Activated naive CD8-positive, alpha-beta T cell treated with anti-CD3 and anti-CD28 coated beads for 36 hours (primary cell): Measurements from ENCODE around the gene TOLLIP. TPM values are rescaled to one million over a fixed set of nuclear protein-coding genes. Genes with fewer than 3 reads are reported as not detected.

Experiments used
- DNase-seq: peaks from one replicate; pipeline ENCODE4 v3.0.0; 2021
- H3K27ac Mint-ChIP-seq: one replicate; pipeline ENCODE4 v1.8.0; 2022; ENCODE audit warnings: mild to moderate bottlenecking, moderate library complexity, mixed read lengths
- H3K27me3 Mint-ChIP-seq: one replicate; pipeline ENCODE4 v1.8.0; 2022; ENCODE audit warnings: mild to moderate bottlenecking, mixed read lengths
- H3K36me3 Mint-ChIP-seq: one replicate; pipeline ENCODE4 v1.8.0; 2021; ENCODE audit warnings: mild to moderate bottlenecking, mixed read lengths
- H3K4me1 Mint-ChIP-seq: one replicate; pipeline ENCODE4 v1.8.0; 2021; ENCODE audit warnings: mixed read lengths
- H3K4me3 Mint-ChIP-seq: one replicate; pipeline ENCODE4 v1.8.0; 2022; ENCODE audit warnings: mild to moderate bottlenecking, moderate library complexity, mixed read lengths
- H3K9me3 Mint-ChIP-seq: one replicate; pipeline ENCODE4 v1.8.0; 2022; ENCODE audit warnings: mixed read lengths
- total RNA-seq, 2 experiments: library from RNA; stranded (reverse); gene quantifications; one replicate each; pipeline ENCODE4 v1.2.3, GENCODE V29; 2021

TOLLIP gene
- total RNA-seq, 2 experiments from 2014 or later, result 32.8 to 36.0 TPM

DNA sequence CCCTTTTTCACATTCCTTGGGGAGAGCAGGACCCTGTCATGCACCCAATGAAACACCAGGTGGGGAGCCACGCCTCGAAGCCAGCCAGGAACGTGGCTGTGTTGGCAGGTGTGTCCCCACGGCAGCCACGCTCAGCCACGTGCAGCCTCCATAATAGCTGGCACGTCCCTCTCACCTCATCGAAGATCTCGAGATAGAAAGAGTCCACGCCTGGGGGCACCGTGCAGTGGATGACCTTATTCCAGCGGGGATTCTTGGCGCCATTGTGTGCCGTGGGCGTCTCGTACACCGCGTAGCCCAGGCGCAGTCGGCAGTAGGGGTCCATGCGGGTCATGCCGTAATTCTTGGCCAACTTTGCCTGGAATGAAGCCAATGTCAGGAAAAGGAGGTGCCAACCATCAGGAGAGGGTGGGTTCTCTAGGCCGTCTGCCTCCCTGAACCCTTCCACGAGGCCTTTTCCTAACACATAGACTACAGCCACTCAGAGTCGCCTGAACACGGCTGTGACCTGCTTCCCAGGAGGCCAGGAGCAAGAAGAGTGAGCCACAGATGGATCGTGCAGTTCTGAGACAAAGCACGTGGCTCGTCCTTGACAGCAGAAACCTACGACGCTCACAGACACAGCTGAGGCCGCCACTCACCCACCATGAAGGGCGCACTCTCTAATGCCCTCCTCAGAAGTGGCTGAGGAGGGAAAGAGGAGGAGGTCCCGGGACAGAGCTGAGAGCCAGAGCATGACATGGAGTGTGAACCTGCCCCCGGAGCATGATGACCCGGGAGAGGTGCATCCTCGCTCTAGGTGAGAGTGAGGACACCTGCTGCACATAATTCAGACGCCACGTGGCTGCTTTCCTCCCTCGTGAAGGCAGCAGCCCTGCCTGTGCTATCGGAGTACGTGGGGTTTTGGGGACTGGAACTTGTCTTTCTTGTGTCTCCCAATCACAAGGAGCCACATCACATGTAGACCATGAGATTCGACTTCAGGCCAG is 19.1 kb downstream of the TOLLIP start:
- peaks cover 6% of the 10 kb centered on the region for H3K36me3 Mint-ChIP-seq
- H3K27me3 Mint-ChIP-seq, result no peaks in the 10 kb centered on the region
- DNase-seq, result no peak
- no peak overlapping the region for H3K27ac Mint-ChIP-seq
- H3K4me3 Mint-ChIP-seq, result no peak overlapping the region
- H3K9me3 Mint-ChIP-seq, result no peaks in the 10 kb centered on the region
- no peaks in the 10 kb centered on the region for H3K4me1 Mint-ChIP-seq

DNA sequence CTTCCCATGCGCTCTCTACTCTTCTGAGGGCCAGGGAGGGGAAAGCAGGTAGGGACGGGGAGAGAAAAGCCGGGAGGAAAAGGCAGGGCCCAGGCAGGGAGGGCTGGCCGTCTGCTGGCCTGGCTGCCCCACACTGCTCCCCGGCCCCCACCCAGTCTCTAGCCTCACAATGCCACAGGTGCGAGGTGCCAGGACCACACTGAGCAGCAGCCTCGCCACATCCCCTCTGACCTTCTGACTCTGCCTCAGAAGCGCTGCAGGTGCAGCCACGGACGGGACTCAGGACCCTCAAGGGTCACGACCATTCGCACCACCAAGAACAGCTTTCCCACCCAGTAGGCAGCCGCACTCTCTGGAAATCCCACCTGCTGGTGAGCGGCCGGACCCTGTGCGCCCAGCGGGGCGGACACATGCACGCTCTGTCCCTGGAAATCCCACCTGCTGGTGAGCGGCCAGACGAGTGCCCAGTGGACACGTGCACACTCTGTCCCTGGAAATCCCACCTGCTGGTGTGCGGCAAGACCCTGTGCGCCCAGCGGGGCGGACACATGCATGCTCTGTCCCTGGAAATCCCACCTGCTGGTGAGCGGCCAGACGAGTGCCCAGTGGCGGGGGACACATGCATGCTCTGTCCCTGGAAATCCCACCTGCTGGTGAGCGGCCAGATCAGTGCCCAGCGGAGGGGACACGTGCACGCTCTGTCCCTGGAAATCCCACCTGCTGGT is 20.1 kb downstream of the TOLLIP start:
- no peaks in the 10 kb centered on the region for H3K4me1 Mint-ChIP-seq
- H3K36me3 Mint-ChIP-seq, result peaks cover 6% of the 10 kb centered on the region
- H3K27me3 Mint-ChIP-seq, result no peaks in the 10 kb centered on the region
- H3K4me3 Mint-ChIP-seq, result no peak overlapping the region
- DNase-seq, result no peak
- H3K27ac Mint-ChIP-seq, result no peak overlapping the region
- H3K9me3 Mint-ChIP-seq, result no peaks in the 10 kb centered on the region

DNA sequence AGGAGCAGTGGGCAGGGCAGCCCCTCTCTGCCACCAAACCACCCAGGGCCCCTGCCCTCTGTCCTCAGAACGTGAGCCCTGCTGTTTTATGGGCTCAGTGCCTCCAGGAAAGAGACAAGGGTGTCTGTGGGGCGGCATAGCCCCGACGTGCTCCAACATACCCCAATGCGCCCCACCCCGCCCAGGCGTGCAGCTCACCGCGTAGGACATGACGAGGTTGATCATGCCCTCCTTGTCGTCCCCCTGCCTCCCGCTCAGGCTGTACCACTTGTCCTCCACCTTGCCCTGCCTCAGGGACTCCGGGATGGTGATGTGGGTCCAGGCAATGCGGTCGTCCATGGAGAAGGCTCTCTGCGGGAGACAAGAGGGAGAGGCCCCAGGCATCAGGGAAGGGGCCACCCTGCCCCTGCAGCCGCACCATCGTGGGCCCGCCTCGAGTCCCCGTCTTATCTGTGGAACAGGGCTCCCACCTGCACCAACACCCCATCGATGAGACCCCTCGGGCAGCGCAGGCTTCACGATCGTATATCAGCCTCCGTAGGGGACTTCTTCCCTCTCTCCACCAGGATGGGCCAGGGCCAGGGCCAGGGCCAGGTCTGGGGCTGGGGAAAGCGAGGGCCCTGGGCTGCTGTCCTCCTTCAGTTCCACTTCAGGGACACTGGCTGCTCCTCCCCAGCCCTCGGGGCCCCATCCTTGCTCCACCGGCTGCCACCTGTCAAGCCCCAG is 20.8 kb downstream of the TOLLIP start:
- Mint-ChIP-seq H3K27me3 (no peaks in the 10 kb centered on the region), H3K4me1 (no peaks in the 10 kb centered on the region), H3K4me3 (no peak overlapping the region), H3K9me3 (no peaks in the 10 kb centered on the region), H3K36me3 (peaks cover 6% of the 10 kb centered on the region), H3K27ac (no peak overlapping the region)
- DNase-seq, result no peak

- Mint-ChIP-seq H3K36me3 (peaks cover 6% of the 10 kb centered on the region), H3K9me3 (no peaks in the 10 kb centered on the region), H3K27ac (no peak overlapping the region), H3K4me1 (no peaks in the 10 kb centered on the region), H3K27me3 (no peaks in the 10 kb centered on the region), H3K4me3 (no peak overlapping the region)
- DNase-seq, result no peak
Measured at GRCh38 chr11:1287928-1288327, 21.5 kb downstream of the TOLLIP start.

GRCh38 chr11:1285876-1286275 is 23.6 kb downstream of the TOLLIP start:
- no peaks in the 10 kb centered on the region for H3K9me3 Mint-ChIP-seq
- no peaks in the 10 kb centered on the region for H3K27me3 Mint-ChIP-seq
- no peak overlapping the region for H3K27ac Mint-ChIP-seq
- no peak for DNase-seq
- H3K36me3 Mint-ChIP-seq, result peaks cover 3% of the 10 kb centered on the region
- no peaks in the 10 kb centered on the region for H3K4me1 Mint-ChIP-seq
- H3K4me3 Mint-ChIP-seq, result no peak overlapping the region

GRCh38 chr11:1285316-1285744 is 24.1 kb downstream of the TOLLIP start:
- Mint-ChIP-seq H3K36me3 (peaks cover 3% of the 10 kb centered on the region), H3K27me3 (no peaks in the 10 kb centered on the region), H3K27ac (no peak overlapping the region), H3K9me3 (no peaks in the 10 kb centered on the region), H3K4me3 (no peak overlapping the region), H3K4me1 (no peaks in the 10 kb centered on the region)
- no peak for DNase-seq

DNA sequence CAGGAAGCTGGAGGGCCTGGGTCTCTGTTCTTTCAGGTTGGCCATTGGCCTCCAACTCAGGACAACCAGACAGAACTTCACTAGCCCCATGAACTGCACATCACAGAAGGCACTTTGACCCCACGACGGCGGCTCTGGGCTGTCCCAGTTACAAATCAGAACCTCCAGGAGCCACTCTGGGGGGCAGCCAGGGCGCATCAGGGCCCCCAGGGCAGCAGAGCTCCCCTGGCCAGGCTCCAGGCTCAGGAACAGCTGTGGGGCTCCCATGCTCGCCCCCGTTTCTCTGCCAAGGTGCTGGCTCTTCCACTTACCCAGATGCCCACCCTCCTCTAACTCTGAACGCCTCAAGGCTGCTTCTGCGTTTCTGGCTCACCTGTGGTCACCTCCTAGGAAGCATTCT is 25.5 kb downstream of the TOLLIP start:
- H3K27me3 Mint-ChIP-seq, result no peaks in the 10 kb centered on the region
- no peak overlapping the region for H3K4me3 Mint-ChIP-seq
- no peaks in the 10 kb centered on the region for H3K9me3 Mint-ChIP-seq
- peaks cover 3% of the 10 kb centered on the region for H3K36me3 Mint-ChIP-seq
- H3K27ac Mint-ChIP-seq, result no peak overlapping the region
- DNase-seq, result no peak
- H3K4me1 Mint-ChIP-seq, result no peaks in the 10 kb centered on the region

GRCh38 chr11:1283091-1283511 is 26.3 kb downstream of the TOLLIP start:
- no peak for DNase-seq
- Mint-ChIP-seq H3K9me3 (no peaks in the 10 kb centered on the region), H3K4me3 (no peak overlapping the region), H3K27me3 (no peaks in the 10 kb centered on the region), H3K4me1 (no peaks in the 10 kb centered on the region), H3K36me3 (peaks cover 3% of the 10 kb centered on the region), H3K27ac (no peak overlapping the region)

DNA sequence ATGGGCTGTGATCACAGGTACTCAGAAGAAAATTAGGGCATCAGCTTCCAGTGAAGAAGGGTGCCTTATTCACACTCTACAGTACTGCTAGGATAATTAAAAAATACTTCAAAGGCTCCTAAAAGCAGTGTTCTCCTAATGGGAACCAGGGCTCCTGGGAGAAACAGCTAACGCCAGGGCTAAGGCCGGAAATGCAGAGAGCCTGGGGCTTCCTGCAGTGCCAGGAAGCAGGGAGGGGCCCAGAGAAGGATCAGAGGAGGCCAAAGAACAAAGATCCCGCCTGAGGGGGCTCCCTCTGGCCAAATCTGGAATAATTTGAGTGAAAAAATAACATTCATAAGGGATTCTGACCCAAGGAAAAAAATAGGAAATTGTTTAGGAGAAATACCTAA is 27.5 kb downstream of the TOLLIP start:
- no peaks in the 10 kb centered on the region for H3K27me3 Mint-ChIP-seq
- H3K36me3 Mint-ChIP-seq, result peaks cover 4% of the 10 kb centered on the region
- no peak for DNase-seq
- H3K4me3 Mint-ChIP-seq, result no peak overlapping the region
- no peaks in the 10 kb centered on the region for H3K9me3 Mint-ChIP-seq
- H3K27ac Mint-ChIP-seq, result no peak overlapping the region
- H3K4me1 Mint-ChIP-seq, result no peaks in the 10 kb centered on the region

DNA sequence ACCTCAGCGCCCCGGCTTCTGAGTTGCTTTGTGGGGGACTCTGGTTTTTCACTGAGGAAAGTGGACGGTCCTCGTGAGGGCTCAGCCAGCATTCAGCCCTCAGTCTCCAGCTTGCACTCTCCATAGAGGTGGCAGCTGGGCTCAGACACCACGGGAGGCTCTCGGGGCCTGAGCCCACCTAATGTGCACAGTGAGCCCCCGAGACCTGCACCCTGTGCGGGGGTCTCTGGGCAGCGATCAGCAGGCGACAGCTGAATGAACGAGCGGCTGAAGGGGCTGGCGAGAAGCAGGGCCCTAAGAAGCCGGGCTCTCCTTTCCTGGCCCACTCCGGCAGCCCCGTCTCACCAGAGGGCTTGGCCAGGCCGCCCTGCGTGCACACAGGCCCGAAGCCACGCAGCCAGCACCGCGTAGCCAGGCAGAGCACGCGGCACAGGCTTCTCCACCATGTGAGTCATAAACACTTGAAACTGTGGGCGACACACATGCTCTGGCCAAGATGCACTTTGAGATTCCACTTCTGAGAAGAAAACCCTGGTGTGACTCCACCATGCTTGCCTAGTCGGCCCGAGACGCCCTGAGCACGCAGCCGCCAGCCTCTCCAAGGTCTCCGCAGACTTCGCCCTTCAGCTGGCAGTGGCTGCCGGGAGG is 28.0 kb downstream of the TOLLIP start:
- no peak for DNase-seq
- Mint-ChIP-seq H3K9me3 (no peaks in the 10 kb centered on the region), H3K4me3 (no peak overlapping the region), H3K4me1 (no peaks in the 10 kb centered on the region), H3K27me3 (no peaks in the 10 kb centered on the region), H3K36me3 (peaks cover 8% of the 10 kb centered on the region), H3K27ac (no peak overlapping the region)

DNA sequence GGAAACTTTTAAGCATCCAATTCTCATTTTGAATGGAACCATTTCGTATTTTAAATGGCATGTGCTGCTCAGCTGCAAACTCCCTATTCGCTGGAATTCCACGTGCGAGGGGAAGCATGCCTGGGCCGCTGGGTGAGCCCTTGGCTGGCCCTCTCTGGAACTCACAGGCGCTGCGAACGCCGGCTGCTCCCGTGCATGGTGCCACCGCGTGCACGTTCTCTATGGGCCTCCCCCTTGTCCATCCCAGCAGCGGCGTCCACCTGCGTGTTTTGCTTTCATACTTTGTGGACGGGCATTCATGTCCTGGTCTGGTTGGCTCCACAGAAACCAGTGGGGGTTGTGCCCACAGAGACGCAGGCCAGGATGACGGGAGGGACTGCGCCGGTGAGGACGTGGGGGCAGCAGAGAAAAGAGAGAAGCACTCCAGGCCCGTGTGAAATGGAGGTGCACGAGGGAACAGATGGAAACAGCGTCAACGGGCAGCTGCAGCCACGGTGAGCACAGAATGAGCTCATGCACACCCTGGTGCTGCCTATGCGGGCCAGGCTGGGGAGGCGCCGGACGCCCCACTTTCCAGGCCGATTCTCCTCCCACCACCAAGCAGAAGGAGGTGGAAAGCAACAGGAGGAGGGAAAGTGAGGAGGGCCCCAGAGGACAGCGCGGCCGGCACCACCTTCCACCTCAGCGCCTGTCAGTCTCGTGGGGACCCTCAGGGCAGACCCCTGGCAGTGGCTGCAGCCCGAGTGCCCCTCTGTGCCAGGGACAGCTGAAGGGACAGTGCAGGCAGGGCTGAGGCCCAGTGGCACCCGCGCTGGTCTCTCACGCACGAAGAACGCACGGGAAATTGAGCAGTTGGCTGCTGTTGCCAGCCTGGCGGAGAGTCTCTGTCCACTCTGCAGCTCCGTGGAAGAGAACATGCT is 29.1 kb downstream of the TOLLIP start:
- no peak for DNase-seq
- Mint-ChIP-seq H3K4me3 (no peak overlapping the region), H3K4me1 (no peaks in the 10 kb centered on the region), H3K36me3 (peaks cover 11% of the 10 kb centered on the region), H3K9me3 (no peaks in the 10 kb centered on the region), H3K27ac (no peak overlapping the region), H3K27me3 (no peaks in the 10 kb centered on the region)

DNA sequence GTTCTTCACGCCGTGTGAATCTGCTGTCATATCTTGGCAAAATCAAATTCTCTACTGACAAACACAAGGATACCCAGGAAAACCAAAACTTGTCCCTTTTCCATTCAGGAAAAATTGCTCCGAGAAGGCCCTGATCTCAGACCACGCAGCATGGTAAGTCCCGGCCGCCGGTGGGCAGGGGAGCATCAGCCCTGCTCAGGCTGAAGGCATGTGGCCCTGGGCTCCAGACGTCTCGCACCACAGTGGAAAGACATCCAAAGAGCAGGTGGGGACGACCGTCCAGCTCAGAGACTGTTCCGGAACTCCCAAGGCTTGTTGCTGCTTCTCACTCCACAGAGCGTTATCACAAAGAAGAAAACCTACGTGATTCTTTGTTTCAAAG is 29.8 kb downstream of the TOLLIP start:
- Mint-ChIP-seq H3K4me3 (no peak overlapping the region), H3K4me1 (no peaks in the 10 kb centered on the region), H3K9me3 (no peaks in the 10 kb centered on the region), H3K27me3 (no peaks in the 10 kb centered on the region), H3K36me3 (peaks cover 11% of the 10 kb centered on the region), H3K27ac (no peak overlapping the region)
- no peak for DNase-seq

- H3K4me1 Mint-ChIP-seq, result no peaks in the 10 kb centered on the region
- peaks cover 11% of the 10 kb centered on the region for H3K36me3 Mint-ChIP-seq
- H3K4me3 Mint-ChIP-seq, result no peak overlapping the region
- DNase-seq, result no peak
- no peaks in the 10 kb centered on the region for H3K9me3 Mint-ChIP-seq
- no peaks in the 10 kb centered on the region for H3K27me3 Mint-ChIP-seq
- no peak overlapping the region for H3K27ac Mint-ChIP-seq
Measured at GRCh38 chr11:1278766-1279673, 30.4 kb downstream of the TOLLIP start.
